ENCODE data around the gene PPIP5K2.
"Not testable (repeated sequence)": the region's sequence is repeated elsewhere in the genome, so short reads cannot be mapped to it uniquely, and the experiment has no call there.

PPIP5K2 gene

DNA sequence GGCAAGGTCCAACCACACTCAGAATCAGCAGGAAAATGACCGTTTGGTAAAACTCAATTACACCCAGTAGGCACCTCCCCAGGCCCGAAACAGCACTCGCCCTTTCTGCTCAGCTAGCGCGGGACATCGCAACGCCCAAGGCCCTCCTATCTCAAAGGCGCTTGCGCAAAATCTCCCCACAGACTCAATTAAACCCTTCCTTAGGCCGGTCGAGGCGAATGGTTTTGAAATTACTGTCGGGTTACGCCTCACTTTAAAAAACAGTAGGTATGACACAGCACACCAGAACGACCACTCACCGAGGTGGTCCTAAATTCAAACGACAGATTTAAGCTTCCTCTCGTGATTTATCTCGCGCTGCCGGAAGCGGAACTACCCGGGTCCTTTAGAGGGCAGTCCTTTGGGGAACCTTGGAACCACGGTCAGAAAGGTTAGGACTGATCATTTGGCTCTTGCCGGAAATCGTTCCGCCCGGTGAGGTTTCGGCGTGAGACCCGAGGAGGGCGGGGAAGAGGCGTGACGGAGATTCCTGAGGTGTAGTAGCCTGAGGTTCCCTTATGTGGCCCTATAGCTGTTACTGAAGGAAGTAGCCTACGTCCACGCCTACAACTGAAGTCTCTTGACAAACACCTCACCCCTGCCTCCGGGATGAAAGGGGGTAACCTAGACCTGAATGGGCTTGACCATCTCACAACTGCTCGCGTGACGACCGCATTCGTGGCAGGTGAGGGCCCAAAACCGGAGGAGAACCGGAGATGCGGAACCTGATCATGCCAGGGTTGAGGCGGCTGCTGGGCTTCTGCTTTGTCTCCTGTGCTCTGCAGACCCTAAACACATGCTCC, at the start of gene PPIP5K2, which contains the start of gene GIN1:
TSS of gene PPIP5K2 (plus strand) at position 537 of the 842 bp plus-strand sequence. CDS start 9,289 bp downstream, outside the sequence.
TSS of gene GIN1 (minus strand) at position 374 of the 842 bp plus-strand sequence. CDS start 11,431 bp downstream, outside the sequence.
- peak; percentile 91 for DNase-seq (ENCODE audit: low read depth, low spot score)

DNA sequence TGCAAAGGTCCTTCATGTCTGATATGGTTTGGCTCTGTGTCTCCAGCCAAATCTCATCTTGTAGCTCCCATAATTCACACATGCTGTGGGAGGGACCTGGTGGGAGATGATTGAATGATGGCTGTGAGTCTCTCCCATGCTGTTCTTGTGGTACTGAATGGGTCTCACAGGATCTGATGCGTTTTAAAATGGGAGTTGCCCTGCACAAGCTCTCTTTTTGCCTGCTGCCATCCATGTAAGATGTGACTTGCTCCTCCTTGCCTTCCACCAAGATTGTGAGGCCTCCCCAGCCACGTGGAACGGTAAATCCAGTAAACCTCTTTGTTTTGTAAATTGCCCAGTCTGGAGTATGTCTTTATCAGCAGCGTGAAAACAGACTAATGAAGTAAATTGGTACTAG, 46.6 kb upstream of the PPIP5K2 start:
- DNase-seq (ENCODE audit: low read depth, low spot score): not testable (repeated sequence)

DNA sequence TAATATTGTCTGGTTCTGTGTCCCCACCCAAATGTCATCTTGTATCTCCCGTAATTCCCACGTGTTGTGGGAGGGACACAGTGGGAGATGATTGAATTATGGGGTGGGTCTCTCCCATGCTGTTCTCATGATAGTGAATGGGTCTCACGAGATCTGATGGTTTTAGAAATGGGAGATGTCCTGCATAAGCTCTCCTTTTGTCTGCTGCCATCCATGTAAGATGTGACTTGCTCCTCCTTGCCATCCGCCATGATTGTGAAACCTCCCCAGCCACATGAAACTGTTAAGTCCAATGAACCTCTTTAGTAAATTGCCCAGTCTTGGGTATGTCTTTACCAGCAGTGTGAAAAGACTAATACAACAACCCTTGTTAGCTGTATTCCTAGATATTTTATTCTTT, 44.7 kb upstream of the PPIP5K2 start:
- no peak for DNase-seq (ENCODE audit: low read depth, low spot score)

- DNase-seq (ENCODE audit: low read depth, low spot score): no peak
Measured at GRCh38 chr5:103079796-103080195, 40.3 kb upstream of the PPIP5K2 start.

- DNase-seq (ENCODE audit: low read depth, low spot score): no peak
Measured at GRCh38 chr5:103086547-103086946, 33.6 kb upstream of the PPIP5K2 start.

GRCh38 chr5:103089272-103089671, 30.8 kb upstream of the PPIP5K2 start:
- DNase-seq (ENCODE audit: low read depth, low spot score): no peak

DNA sequence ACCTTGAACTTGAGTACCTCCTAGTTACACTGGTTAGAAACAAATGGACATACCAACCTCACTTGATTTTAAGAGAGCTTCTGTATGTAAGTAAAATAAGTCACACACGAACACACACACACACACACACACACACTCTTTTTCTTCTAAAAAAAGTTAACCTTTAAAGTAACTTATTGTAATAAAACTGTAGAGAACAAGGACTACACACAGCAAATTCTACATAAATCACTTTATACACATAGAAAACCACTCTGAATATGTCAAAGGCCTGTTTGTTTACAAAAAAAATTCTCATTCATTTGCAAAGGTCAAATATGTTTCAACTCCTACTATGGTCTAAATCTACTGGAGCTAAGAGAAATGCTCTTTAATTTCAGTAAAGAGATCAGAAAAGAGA, 29.3 kb upstream of the PPIP5K2 start:
- no peak for DNase-seq (ENCODE audit: low read depth, low spot score)

DNA sequence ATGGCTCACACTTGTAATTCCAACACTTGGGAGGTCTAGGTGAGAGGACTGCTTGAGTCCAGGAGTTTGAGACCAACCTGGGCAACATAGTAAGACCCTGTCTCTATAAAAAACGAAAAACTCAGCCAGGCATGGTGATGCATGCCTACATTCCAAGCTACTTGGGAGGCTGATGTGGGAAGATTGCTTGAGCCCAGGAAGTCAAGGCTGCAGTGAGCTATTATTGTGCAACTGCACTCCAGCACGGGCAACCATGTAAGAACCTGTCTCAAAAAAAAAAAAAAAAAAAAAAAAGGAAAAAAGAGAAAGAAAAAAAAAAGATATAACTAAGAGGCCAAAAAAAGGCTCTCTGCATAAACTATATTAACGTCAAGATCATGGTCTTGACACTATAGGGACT, 27.4 kb upstream of the PPIP5K2 start:
- no peak for DNase-seq (ENCODE audit: low read depth, low spot score)

DNA sequence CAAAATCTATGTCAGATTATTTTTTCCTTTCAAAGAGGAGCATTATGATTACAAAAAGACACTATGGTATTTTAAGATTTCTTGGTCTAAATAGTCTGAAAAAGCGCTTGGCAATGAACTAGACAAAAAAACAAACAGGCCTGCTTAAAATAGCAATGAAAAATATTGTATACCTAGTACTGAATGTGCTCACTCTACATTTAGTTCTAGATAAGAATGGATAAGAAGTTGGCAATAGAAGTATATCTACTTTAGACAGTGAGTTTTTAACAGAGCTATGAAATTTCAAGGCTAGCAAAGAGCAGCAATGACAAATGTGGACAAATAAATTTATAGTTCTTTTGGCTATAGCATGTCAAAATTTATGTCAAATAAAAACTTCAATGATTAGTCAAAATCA, 26.4 kb upstream of the PPIP5K2 start:
- no peak for DNase-seq (ENCODE audit: low read depth, low spot score)

DNA sequence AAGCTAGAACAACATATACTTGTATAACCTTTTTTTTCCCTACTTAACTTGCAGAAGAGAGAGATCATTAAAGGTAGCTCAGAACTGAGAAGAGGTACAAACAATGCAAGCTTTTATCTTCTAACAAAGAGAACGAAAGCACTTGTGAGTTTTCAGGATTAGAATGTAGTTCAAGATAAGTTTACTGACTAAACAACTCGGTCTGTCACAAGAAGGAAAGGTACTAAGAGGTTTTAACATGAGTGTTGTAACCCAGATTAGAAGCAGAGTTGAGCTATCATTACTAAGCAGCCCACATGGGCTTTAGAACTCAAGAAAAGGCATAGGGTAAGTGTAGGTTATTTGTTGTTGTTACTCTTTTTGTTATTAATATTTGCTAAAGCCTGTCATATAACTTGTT, 25.4 kb upstream of the PPIP5K2 start:
- DNase-seq (ENCODE audit: low read depth, low spot score): no peak

- DNase-seq (ENCODE audit: low read depth, low spot score): no peak
Measured at GRCh38 chr5:103098993-103099392, 21.1 kb upstream of the PPIP5K2 start.

DNA sequence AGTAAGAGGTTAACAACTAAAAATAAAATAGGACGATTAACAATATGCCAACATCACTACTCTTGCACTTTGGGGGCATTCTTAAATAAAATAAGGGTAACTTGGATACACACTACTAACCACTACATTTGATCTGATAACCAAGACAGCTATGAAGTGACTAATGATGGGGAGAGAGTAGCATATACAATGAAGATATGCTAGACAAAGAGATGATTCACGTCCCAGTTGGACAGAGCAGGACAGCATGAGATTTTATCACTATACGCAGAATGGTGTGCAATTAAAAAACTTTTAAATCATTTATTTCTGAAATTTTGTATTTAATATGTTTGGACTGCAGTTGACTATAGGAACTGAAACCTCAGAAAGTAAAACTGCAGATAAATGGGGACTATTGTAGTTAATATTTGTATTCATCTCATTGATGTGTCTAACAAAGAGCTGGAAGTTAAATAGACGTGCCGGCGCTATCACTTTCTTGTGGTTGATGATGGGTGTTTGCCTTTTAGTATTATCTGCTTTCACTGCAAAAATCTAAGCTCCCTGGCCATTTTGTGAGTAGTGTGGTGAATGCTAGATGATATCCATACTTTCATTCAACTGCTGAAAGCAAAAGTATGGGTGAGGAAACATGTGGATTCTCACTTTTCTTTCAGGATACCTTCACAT, 18.9 kb upstream of the PPIP5K2 start:
- no peak for DNase-seq (ENCODE audit: low read depth, low spot score)

- no peak for DNase-seq (ENCODE audit: low read depth, low spot score)
Measured at GRCh38 chr5:103102234-103102633, 17.9 kb upstream of the PPIP5K2 start.

GRCh38 chr5:103108086-103108485, 12.0 kb upstream of the PPIP5K2 start:
- DNase-seq (ENCODE audit: low read depth, low spot score): no peak

- no peak for DNase-seq (ENCODE audit: low read depth, low spot score)
Measured at GRCh38 chr5:103109277-103109676, 10.8 kb upstream of the PPIP5K2 start.

- DNase-seq (ENCODE audit: low read depth, low spot score): no peak
Measured at GRCh38 chr5:103110403-103110802, 9.7 kb upstream of the PPIP5K2 start.

DNA sequence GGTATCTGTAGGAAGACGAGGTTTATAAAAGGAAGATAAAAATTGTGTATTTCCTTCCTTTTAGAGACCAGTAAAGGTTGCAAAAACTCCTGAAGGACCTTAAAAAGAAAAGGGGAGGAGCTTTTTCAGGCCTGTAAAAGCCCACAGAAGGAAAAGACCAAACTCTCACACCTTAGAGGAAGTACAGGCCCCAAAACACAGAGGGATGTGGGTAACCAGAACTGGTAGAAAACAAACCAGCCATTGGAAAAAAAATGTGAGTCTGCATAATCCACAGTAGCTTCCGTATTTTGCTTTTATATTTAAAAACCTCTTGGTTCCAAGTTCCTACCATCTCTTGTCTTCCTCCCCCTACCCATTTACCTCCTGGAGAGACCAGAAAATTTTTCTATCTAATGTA, 8.6 kb upstream of the PPIP5K2 start:
- DNase-seq (ENCODE audit: low read depth, low spot score): no peak

GRCh38 chr5:103112910-103113309, 7.2 kb upstream of the PPIP5K2 start:
- no peak for DNase-seq (ENCODE audit: low read depth, low spot score)

DNA sequence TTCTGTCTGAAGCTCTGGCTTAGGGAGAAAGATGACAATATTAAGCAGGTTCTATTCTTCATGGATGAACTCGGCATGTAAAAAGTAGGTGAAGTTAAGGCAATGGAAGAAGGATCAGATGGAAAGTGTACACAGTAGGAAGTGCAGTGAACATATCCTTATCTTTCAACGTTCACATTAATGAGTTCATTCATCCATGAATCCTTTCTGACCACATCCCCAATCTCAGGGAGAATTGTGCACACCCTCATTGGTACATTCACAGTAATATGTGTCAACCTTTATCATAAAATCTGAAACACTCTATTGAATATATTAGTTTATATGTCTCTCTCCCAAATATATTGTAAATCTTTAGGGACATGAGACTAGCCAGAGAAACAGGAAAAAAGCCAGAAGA, 5.7 kb upstream of the PPIP5K2 start:
- no peak for DNase-seq (ENCODE audit: low read depth, low spot score)

GRCh38 chr5:103117471-103117991, 2.6 kb upstream of the PPIP5K2 start:
- no peak for DNase-seq (ENCODE audit: low read depth, low spot score)

DNA sequence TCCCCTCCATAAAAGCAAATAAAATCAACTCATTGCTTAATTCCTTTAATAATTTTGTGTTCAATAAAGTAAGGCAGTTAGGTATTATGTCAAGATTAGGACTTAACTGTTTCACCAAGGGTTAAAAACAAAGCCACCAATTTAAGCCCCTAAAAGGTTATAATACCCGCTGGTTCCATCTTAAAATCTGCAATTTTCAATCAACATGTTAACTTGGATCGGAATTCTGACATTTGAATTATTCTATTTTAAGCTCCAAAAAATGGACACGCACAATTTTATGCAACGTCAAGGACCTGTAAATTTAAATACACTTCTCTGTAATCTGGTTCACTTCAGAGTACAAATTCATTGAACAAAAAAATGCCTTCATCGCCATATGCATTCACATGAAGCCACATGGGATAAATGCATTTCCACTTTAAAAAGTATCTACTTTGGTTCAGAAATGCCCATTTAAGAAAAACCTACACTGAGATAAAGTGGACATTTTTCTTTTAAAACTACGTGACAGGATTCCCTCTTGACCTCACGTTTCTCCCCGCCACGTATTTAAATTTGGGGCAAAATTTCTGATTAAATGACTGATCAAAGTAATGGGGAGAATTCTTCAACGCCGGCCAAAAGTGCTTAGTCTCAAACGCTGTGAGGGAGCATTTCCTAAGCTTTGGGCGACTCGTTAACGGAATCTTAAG, 884 bp upstream of the PPIP5K2 start:
- DNase-seq (ENCODE audit: low read depth, low spot score): no peak

DNA sequence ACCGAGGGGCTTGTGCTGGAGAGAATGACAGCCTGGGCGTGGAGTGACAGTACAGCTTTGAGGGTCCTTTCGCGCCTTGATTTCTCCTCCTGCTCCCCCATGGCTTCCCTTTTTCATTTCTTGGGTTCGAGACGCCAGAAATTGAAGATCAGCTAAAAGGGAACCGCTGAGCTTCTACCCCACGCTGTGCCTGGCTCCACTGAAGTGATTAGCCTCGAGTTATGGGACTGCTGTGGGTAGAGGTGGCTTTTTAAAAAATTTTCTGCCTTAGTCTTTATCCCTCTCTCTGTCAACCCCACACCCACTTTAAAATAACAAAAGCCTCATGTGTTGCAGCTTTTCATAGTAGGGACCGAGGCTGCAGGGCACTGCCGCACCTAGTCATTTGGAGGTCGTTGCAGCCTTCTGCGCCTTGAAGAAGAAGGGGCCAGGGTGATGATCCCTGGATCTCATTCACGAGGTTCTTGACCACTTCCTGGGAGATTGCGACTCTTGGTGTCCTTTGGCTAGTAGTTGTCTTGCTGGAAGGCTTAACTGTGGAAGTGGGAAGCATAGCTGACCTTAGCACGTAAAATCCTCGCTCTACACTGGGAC, 603 bp downstream of the PPIP5K2 start:
- DNase-seq (ENCODE audit: low read depth, low spot score): no peak

Measured in activated naive CD8-positive, alpha-beta T cell treated with anti-CD3 and anti-CD28 coated beads, Interleukin-2, amount 50 U/mL, for 16 hours (primary cell).